Activated CD8-positive, alpha-beta memory T cell treated with anti-CD3 and anti-CD28 coated beads for 24 hours (primary cell): ENCODE data around the gene DENND4A.

Source experiments
- DNase-seq: peaks from one replicate; pipeline ENCODE4 v3.0.0-alpha.2; 2020

Gene DENND4A

GRCh38 chr15:65659502-65660052 lies 132.5 kb downstream of the DENND4A start:
- no peak for DNase-seq

GRCh38 chr15:65655457-65655856 lies 136.6 kb downstream of the DENND4A start:
- no peak for DNase-seq

- no peak for DNase-seq
Measured at GRCh38 chr15:65655026-65655425, 137.1 kb downstream of the DENND4A start.

- DNase-seq = no peak
Measured at GRCh38 chr15:65653801-65654521, 138.1 kb downstream of the DENND4A start.

GRCh38 chr15:65653341-65653740 lies 138.8 kb downstream of the DENND4A start:
- DNase-seq = no peak

GRCh38 chr15:65651831-65652749 lies 140.0 kb downstream of the DENND4A start:
- no peak for DNase-seq

- DNase-seq = no peak
Measured at GRCh38 chr15:65651042-65651322, 141.1 kb downstream of the DENND4A start.

GRCh38 chr15:65650312-65651041 lies 141.6 kb downstream of the DENND4A start:
- no peak for DNase-seq

GRCh38 chr15:65646486-65646885 lies 145.6 kb downstream of the DENND4A start:
- DNase-seq = no peak

- no peak for DNase-seq
Measured at GRCh38 chr15:65645392-65645791, 146.7 kb downstream of the DENND4A start.

- DNase-seq = no peak
Measured at GRCh38 chr15:65644282-65644681, 147.8 kb downstream of the DENND4A start.

- no peak for DNase-seq
Measured at GRCh38 chr15:65642594-65642993, 149.5 kb downstream of the DENND4A start.

GRCh38 chr15:65641768-65642475 lies 150.2 kb downstream of the DENND4A start:
- DNase-seq = no peak

- DNase-seq = no peak
Measured at GRCh38 chr15:65639509-65639908, 152.6 kb downstream of the DENND4A start.

- no peak for DNase-seq
Measured at GRCh38 chr15:65638681-65639089, 153.4 kb downstream of the DENND4A start.

GRCh38 chr15:65638109-65638508 lies 154.0 kb downstream of the DENND4A start:
- DNase-seq = no peak

GRCh38 chr15:65634356-65634755 lies 157.7 kb downstream of the DENND4A start:
- DNase-seq = no peak

- no peak for DNase-seq
Measured at GRCh38 chr15:65633752-65634151, 158.3 kb downstream of the DENND4A start.

- no peak for DNase-seq
Measured at GRCh38 chr15:65632780-65633375, 159.2 kb downstream of the DENND4A start.

- DNase-seq = no peak
Measured at GRCh38 chr15:65631503-65631902, 160.6 kb downstream of the DENND4A start.

- no peak for DNase-seq
Measured at GRCh38 chr15:65630760-65631159, 161.3 kb downstream of the DENND4A start.

GRCh38 chr15:65629548-65629947 lies 162.5 kb downstream of the DENND4A start:
- no peak for DNase-seq
